Subcutaneous adipose tissue (tissue), 4 donors: Measurements from ENCODE around the gene CST8. TPM values are rescaled to one million over a fixed set of nuclear protein-coding genes. Genes with fewer than 3 reads are reported as not detected.

Source experiments
- total RNA-seq, 4 donors: library from RNA; depleted of rRNA; stranded (reverse); fragments of >200 nt; gene quantifications; one replicate each; pipeline ENCODE4 v1.1.0, GENCODE V29; 2016
- TF ChIP-seq, protein P1 (sequence below): fragments of 450-650 bp; IDR thresholded peaks from one replicate; pipeline ENCODE4 v1.5.1; 2016; ENCODE audit warnings: low read depth, mild to moderate bottlenecking, control low read depth, antibody characterized with exemption, moderate library complexity

CST8 gene
- total RNA-seq, 4 donors from 2014 or later = not detected

- TF ChIP-seq, protein P1, sequence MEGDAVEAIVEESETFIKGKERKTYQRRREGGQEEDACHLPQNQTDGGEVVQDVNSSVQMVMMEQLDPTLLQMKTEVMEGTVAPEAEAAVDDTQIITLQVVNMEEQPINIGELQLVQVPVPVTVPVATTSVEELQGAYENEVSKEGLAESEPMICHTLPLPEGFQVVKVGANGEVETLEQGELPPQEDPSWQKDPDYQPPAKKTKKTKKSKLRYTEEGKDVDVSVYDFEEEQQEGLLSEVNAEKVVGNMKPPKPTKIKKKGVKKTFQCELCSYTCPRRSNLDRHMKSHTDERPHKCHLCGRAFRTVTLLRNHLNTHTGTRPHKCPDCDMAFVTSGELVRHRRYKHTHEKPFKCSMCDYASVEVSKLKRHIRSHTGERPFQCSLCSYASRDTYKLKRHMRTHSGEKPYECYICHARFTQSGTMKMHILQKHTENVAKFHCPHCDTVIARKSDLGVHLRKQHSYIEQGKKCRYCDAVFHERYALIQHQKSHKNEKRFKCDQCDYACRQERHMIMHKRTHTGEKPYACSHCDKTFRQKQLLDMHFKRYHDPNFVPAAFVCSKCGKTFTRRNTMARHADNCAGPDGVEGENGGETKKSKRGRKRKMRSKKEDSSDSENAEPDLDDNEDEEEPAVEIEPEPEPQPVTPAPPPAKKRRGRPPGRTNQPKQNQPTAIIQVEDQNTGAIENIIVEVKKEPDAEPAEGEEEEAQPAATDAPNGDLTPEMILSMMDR = no peak
Observed at GRCh38 chr20:23456409-23456808, 34.5 kb upstream of the CST8 start.

DNA sequence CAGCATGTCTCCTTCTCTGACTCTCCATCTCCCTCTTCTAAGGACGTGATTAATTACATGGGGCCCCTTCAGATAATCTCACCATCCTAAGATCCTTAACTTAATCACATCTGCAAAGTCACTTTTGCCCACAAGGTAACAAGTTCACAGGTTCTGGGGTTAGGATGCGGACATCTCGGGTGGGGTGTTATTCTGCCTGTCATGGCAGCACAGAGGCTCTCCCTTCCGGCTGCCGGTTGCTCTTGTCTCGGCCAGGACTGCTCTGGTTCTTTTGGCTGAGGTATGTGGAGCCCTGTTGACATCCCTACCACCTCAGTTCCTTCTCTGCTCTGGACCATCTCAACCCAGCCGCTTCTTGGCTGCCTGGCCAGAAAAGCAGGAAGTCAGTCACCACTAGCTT, 34.0 kb upstream of the CST8 start:
- TF ChIP-seq, protein P1 = no peak

GRCh38 chr20:23459461-23460150, 31.3 kb upstream of the CST8 start:
- TF ChIP-seq, protein P1 = no peak

GRCh38 chr20:23461180-23461579, 29.7 kb upstream of the CST8 start:
- TF ChIP-seq, protein P1 = no peak

DNA sequence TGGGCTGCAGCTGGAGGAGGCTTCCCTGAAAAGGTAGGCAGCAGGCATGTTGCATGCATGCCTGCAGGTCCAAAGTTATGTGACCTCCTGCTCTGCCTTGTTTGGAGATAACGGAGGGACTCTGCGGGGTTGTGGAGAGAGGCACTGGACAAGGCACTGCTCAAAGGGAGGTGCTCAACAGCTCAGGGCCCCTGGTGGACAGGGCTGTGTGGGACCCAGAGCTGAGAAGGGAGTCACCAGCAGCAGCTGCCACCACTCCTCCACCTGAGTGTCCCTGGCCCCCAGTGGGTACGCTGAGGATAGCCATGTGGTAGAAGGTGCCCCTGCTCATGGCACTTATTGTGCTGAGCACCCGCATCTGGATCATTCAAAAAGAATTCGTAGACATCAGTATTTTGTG, 15.5 kb upstream of the CST8 start:
- TF ChIP-seq, protein P1 = no peak

DNA sequence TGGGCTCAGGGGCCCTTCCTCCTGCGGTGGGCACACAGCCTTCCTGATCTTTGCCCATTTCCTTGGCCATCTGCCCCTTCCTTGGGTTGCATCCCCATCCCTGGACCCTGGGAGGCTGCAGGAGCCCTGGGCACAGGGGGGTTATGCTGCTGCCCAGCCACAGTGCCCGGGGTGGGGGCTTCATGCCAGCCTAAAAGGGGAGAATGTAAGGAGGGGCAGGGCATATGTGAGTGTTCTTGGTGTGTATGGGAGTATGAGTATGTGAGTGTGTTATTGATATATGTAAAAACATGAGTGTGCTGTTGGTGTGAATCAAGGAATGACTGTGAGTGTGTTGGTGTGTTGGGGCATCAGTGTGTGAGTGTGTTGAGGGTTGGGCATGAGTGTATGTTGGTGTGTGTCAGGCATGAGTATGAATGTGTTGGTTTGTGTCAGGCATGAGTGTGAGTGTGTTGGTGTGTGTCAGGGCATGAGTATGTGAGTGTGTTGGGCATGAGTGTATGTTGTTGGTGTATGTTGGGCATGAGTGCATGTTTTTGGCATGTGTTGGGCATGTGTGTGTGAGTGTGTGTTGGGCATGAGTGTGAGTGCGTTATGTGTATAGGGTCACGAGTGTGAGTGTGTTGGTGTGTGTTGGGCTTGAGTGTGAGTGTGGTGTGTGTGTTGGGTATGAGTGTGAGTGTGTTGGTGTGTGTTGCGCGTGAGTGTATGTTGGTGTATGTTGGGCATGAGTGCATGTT, 14.7 kb upstream of the CST8 start:
- TF ChIP-seq, protein P1 = no peak

GRCh38 chr20:23477223-23477622, 13.7 kb upstream of the CST8 start:
- TF ChIP-seq, protein P1 = no peak
